ENCODE data around the gene GPR149.

Gene GPR149

GRCh38 chr3:154323891-154324738 is 105.9 kb downstream of the GPR149 start, which contains the start of gene DHX36:
Gene DHX36 (minus strand): TSS chr3:154324487. CDS start chr3:154324416, 71 bp downstream.
- peak; percentile 17 for TF ChIP-seq CTCF (IDR thresholded peaks at IDR 0.05; ENCODE audit: extremely low read depth, insufficient read depth, missing control alignments)
- in situ Hi-C loops (cut with MboI; ENCODE audit: low pct_unique_long_range_greater_than_20kb, low sequenced_read_pairs, unreplicated experiment), result no loop called here
- peak; percentile 85 for DNase-seq (ENCODE audit: low spot score)

- in situ Hi-C loops (cut with MboI; ENCODE audit: low pct_unique_long_range_greater_than_20kb, low sequenced_read_pairs, unreplicated experiment), result no loop called here
- no peak for TF ChIP-seq CTCF (IDR thresholded peaks at IDR 0.05; ENCODE audit: extremely low read depth, insufficient read depth, missing control alignments)
- no peak for DNase-seq (ENCODE audit: low spot score)
These were observed 112.8 kb downstream of the GPR149 start for GRCh38 chr3:154316974-154317767.

- no peak for DNase-seq (ENCODE audit: low spot score)
- in situ Hi-C loops (cut with MboI; ENCODE audit: low pct_unique_long_range_greater_than_20kb, low sequenced_read_pairs, unreplicated experiment), result no loop called here
- TF ChIP-seq CTCF (IDR thresholded peaks at IDR 0.05; ENCODE audit: extremely low read depth, insufficient read depth, missing control alignments), result no peak
These were observed 115.8 kb downstream of the GPR149 start for GRCh38 chr3:154314152-154314551.

GRCh38 chr3:154310840-154311239 is 119.2 kb downstream of the GPR149 start:
- in situ Hi-C loops (cut with MboI; ENCODE audit: low pct_unique_long_range_greater_than_20kb, low sequenced_read_pairs, unreplicated experiment), result no loop called here
- TF ChIP-seq CTCF (IDR thresholded peaks at IDR 0.05; ENCODE audit: extremely low read depth, insufficient read depth, missing control alignments), result no peak
- no peak for DNase-seq (ENCODE audit: low spot score)

GRCh38 chr3:154307363-154307762 is 122.6 kb downstream of the GPR149 start:
- in situ Hi-C loops (cut with MboI; ENCODE audit: low pct_unique_long_range_greater_than_20kb, low sequenced_read_pairs, unreplicated experiment), result no loop called here
- no peak for DNase-seq (ENCODE audit: low spot score)

More at GRCh38 chr3:154307363-154307762, 122.6 kb downstream of the GPR149 start:
- no peak for TF ChIP-seq CTCF (IDR thresholded peaks at IDR 0.05; ENCODE audit: extremely low read depth, insufficient read depth, missing control alignments)
